DMS153 treated with DMSO at 0.1 percent for 48 hours (cell line): Measurements from ENCODE around the gene OXSR1.

Experiments
- DNase-seq: peaks from one replicate; lab custom pipeline; 2025; ENCODE audit not compliant: unreplicated experiment; lab: John Stamatoyannopoulos, UW

Gene OXSR1

DNA sequence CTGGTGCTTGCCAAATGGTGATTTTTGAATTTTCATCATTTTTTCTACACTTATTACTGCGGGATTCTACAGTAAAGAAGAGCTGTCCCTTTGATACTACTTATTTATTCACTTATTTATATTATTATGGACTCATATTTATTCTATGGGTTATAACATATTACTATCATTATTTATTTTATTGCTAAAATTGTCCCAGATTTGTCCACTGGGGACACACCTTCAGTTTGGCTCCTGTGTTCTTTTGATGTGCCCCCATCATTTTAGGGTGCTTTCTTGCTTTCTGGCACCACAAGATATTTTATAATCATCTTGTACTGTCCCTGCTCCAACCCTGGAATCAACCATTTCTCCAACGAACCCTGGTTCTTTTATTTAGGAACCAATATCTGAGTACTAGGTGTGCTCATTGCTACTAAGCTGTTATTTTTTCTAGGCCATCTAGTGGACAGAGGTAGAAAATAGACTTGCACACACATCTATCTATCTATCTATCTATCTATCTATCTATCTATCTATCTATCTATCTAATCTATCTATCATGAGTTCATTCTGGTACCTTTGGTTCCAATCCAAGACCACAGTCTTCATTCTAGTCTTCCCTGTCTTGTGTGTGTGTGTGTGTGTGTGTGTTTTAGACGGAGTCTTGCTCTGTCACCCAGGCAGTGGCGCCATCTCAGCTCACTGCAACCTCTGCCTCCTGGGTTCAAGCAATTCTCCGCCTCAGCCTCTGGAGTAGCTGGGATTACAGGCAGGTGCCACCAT lies 132.8 kb downstream of the OXSR1 start:
- DNase-seq, result no peak
